H1 (cell line): ENCODE results near the gene OTUD3. TPM values are rescaled to one million over a fixed set of nuclear protein-coding genes. Genes with fewer than 3 reads are reported as not detected.
A peak's percentile ranks its signal among the peaks of the same experiment; 100 is the strongest.

Source experiments
- CTCF ChIA-PET: fragments of 300-600 bp; sonication (Branson Sonifier 250); formaldehyde crosslinking; loops from one replicate; lab custom pipeline; 2021; ENCODE audit not compliant: partially characterized antibody; lab: Charles Lee
- POLR2A ChIA-PET: fragments of 300-600 bp; sonication (Branson Sonifier 250); formaldehyde crosslinking; loops from one replicate; lab custom pipeline; 2021; ENCODE audit warnings: inconsistent platforms; ENCODE audit not compliant: partially characterized antibody; lab: Charles Lee
- DNase-seq, 2 experiments: peaks; one replicate each; pipeline versions ENCODE4 v3.0.0 to v3.0.0-alpha.2; 2010 to 2022; ENCODE audit warnings: low spot score in 2 of 2, low read depth in 1 of 2, mixed read lengths in 1 of 2
- FAIRE-seq: peaks from 2 replicates; lab custom pipeline; 2011; peaks lifted over from hg19 to GRCh38; lab: Jason Lieb, UNC
- H2AFZ ChIP-seq: 2 replicates; pipeline ENCODE4 v1.8.1; 2012; ENCODE audit warnings: low read length, inconsistent platforms
- H2AK5ac ChIP-seq: 2 replicates; pipeline ENCODE4 v1.6.1; 2013; ENCODE audit warnings: low read depth, low read length
- H2BK120ac ChIP-seq: replicated peaks from 2 replicates; pipeline ENCODE3; 2013; ENCODE audit warnings: low read depth, low read length, inconsistent platforms
- H2BK12ac ChIP-seq: 2 replicates; pipeline ENCODE4 v1.6.1; 2013; ENCODE audit warnings: low read depth, low read length
- H2BK15ac ChIP-seq: 2 replicates; pipeline ENCODE4 v1.6.1; 2013; ENCODE audit warnings: low read length
- H2BK20ac ChIP-seq: 2 replicates; pipeline ENCODE4 v1.6.1; 2013; ENCODE audit warnings: low read length
- H2BK5ac ChIP-seq: 2 replicates; pipeline ENCODE4 v1.6.1; 2013; ENCODE audit warnings: low read depth, low read length
- H3K14ac ChIP-seq: 2 replicates; pipeline ENCODE4 v1.6.1; 2013; ENCODE audit warnings: inconsistent platforms; ENCODE audit not compliant: insufficient read length
- H3K18ac ChIP-seq: 2 replicates; pipeline ENCODE4 v1.6.1; 2013; ENCODE audit warnings: low read length; ENCODE audit errors: extremely low read depth
- H3K23ac ChIP-seq: 2 replicates; pipeline ENCODE4 v1.6.1; 2013; ENCODE audit warnings: inconsistent platforms; ENCODE audit not compliant: insufficient read length
- H3K23me2 ChIP-seq: 2 replicates; pipeline ENCODE4 v1.6.1; 2013; ENCODE audit warnings: low read depth, low read length
- H3K27ac ChIP-seq: 2 replicates; pipeline ENCODE4 v1.6.1; 2011; ENCODE audit warnings: low read depth, low read length, inconsistent platforms
- H3K27me3 ChIP-seq, 4 experiments: replicated peaks in 1 of 4; 1 replicate in 1 of 4; 2 replicates in 3 of 4; pipeline versions ENCODE4 v1.6.1 to v1.8.1; 2011 to 2013; ENCODE audit warnings: low read length in 3 of 4, mild to moderate bottlenecking in 3 of 4, inconsistent platforms in 2 of 4, mixed read lengths in 2 of 4, moderate library complexity in 1 of 4; ENCODE audit not compliant: control insufficient read depth in 3 of 4, insufficient read depth in 3 of 4; ENCODE audit errors: extremely low read depth in 1 of 4
- H3K36me3 ChIP-seq, 4 experiments: 2 replicates each; pipeline versions ENCODE4 v1.6.1 to v1.8.1; 2011 to 2013; ENCODE audit warnings: mild to moderate bottlenecking in 4 of 4, low read length in 3 of 4, moderate library complexity in 2 of 4, control low read depth in 1 of 4, inconsistent platforms in 1 of 4; ENCODE audit not compliant: insufficient read depth in 4 of 4, control insufficient read depth in 2 of 4
- H3K4ac ChIP-seq: replicated peaks from 2 replicates; pipeline ENCODE3; 2013; ENCODE audit warnings: low read length, low read depth, mixed read lengths, inconsistent platforms; ENCODE audit not compliant: insufficient read length
- H3K4me1 ChIP-seq, 4 experiments: replicated peaks in 1 of 4; 1 replicate in 1 of 4; 2 replicates in 3 of 4; pipeline versions ENCODE4 v1.6.1 to v1.8.1; 2011 to 2013; ENCODE audit warnings: low read length in 3 of 4, inconsistent platforms in 2 of 4, mixed read lengths in 1 of 4; ENCODE audit not compliant: insufficient read depth in 4 of 4, control insufficient read depth in 3 of 4
- H3K4me2 ChIP-seq, 2 experiments: 2 replicates each; pipeline versions ENCODE4 v1.6.1 to v1.8.1; 2011 to 2013; ENCODE audit warnings: low read depth in 2 of 2, low read length in 2 of 2, control low read depth in 1 of 2, inconsistent platforms in 1 of 2, mild to moderate bottlenecking in 1 of 2; ENCODE audit not compliant: insufficient read depth in 1 of 2
- H3K4me3 ChIP-seq, 4 experiments: fragments of 200-600, 300-600 bp in 1 of 4; sonication (generic), shearing (Covaris generic), sonication (Bioruptor Twin) in 1 of 4; 2 replicates each; pipeline versions ENCODE4 v1.5.1 to v1.8.1; 2011 to 2016; ENCODE audit warnings: low read length in 4 of 4, low read depth in 3 of 4, control low read depth in 2 of 4, inconsistent platforms in 2 of 4, mild to moderate bottlenecking in 2 of 4, mixed read lengths in 1 of 4, moderate library complexity in 1 of 4; ENCODE audit not compliant: insufficient read depth in 2 of 4; ENCODE audit errors: extremely low read depth in 1 of 4
- H3K56ac ChIP-seq: replicated peaks from 2 replicates; pipeline ENCODE3; 2013; ENCODE audit warnings: low read depth, mild to moderate bottlenecking, mixed read lengths, low read length, inconsistent platforms; ENCODE audit not compliant: insufficient read length
- H3K79me1 ChIP-seq: 2 replicates; pipeline ENCODE4 v1.6.1; 2013; ENCODE audit warnings: low read depth, low read length, control low read depth
- H3K79me2 ChIP-seq, 2 experiments: 2 replicates each; pipeline versions ENCODE4 v1.6.1 to v1.8.1; 2012 to 2013; ENCODE audit warnings: low read length in 2 of 2, mild to moderate bottlenecking in 2 of 2, inconsistent platforms in 1 of 2; ENCODE audit not compliant: insufficient read depth in 2 of 2, control insufficient read depth in 1 of 2
- H3K9ac ChIP-seq, 4 experiments: replicated peaks in 1 of 4; 1 replicate in 1 of 4; 2 replicates in 3 of 4; pipeline versions ENCODE4 v1.6.1 to v1.8.1; 2011 to 2013; ENCODE audit warnings: low read depth in 3 of 4, low read length in 3 of 4, control low read depth in 2 of 4, mild to moderate bottlenecking in 2 of 4, moderate library complexity in 2 of 4, inconsistent platforms in 1 of 4; ENCODE audit errors: extremely low read depth in 1 of 4
- H3K9me3 ChIP-seq, 2 experiments: 2 replicates each; pipeline versions ENCODE4 v1.6.1 to v1.8.1; 2012 to 2013; ENCODE audit warnings: mild to moderate bottlenecking in 2 of 2, moderate library complexity in 2 of 2, control low read depth in 1 of 2, inconsistent platforms in 1 of 2, low read depth in 1 of 2, low read length in 1 of 2, mixed read lengths in 1 of 2; ENCODE audit not compliant: insufficient read depth in 2 of 2
- H4K20me1 ChIP-seq, 2 experiments: replicated peaks in 1 of 2; 2 replicates each; pipeline versions ENCODE3 to v1.8.1; 2011 to 2013; ENCODE audit warnings: inconsistent platforms in 2 of 2, low read length in 2 of 2, mild to moderate bottlenecking in 1 of 2; ENCODE audit not compliant: insufficient read depth in 2 of 2, control insufficient read depth in 1 of 2
- H4K5ac ChIP-seq: 2 replicates; pipeline ENCODE4 v1.6.1; 2013; ENCODE audit warnings: low read length, low read depth, mixed read lengths, inconsistent platforms; ENCODE audit not compliant: insufficient read length
- H4K8ac ChIP-seq: 2 replicates; pipeline ENCODE4 v1.8.0; 2013; ENCODE audit warnings: mild to moderate bottlenecking, moderate library complexity, low read length, inconsistent platforms; ENCODE audit not compliant: insufficient read depth; ENCODE audit errors: extremely low read depth
- H4K91ac ChIP-seq: replicated peaks from 2 replicates; pipeline ENCODE3; 2013; ENCODE audit warnings: low read length, mixed read lengths, inconsistent platforms; ENCODE audit not compliant: insufficient read length
- MAFK ChIP-seq: IDR thresholded peaks from 2 replicates; pipeline ENCODE4 v1.6.1; 2012; ENCODE audit warnings: low read depth, mild to moderate bottlenecking, improper control_type of control experiment, low read length
- WGBS, 2 experiments: shearing (Covaris generic) in 1 of 2; methylation state at CpG; one replicate each; pipeline versions ENCODE4 v1.1.6 to v1.1.7; 2013 to 2015; ENCODE audit warnings: low lambda C conversion rate in 2 of 2, mixed read lengths in 2 of 2, inconsistent platforms in 1 of 2, low coverage in 1 of 2, missing lambda C conversion rate in 1 of 2; ENCODE audit not compliant: insufficient replicate concordance in 2 of 2, insufficient coverage in 1 of 2, insufficient read length in 1 of 2; ENCODE audit errors: extremely low coverage in 1 of 2, missing lambda C conversion rate in 1 of 2; 5-methylcytosine and 5-hydroxymethylcytosine counted together
- polyA plus RNA-seq, 7 experiments: library from polyadenylated mRNA; depleted of rRNA in 3 of 7; stranded (reverse) in 5 of 7; unstranded in 2 of 7; fragments of >200 nt in 5 of 7; fragments of 200-250 nt in 2 of 7; gene quantifications; 1 replicate in 5 of 7; 2 replicates in 1 of 7; 4 replicates in 1 of 7; pipeline versions ENCODE4 v1.2.1 to v1.2.3, GENCODE V29; 2011 to 2013; ENCODE audit warnings: missing spikeins in 2 of 7, mixed read lengths in 2 of 7
- total RNA-seq: library from RNA; stranded (reverse); fragmentation: NEBNext Ultra II Directional; extraction: Animal tissue kit (Norgen Biotek cat#: 25700); gene quantifications from 2 replicates; pipeline ENCODE4 v1.2.1, GENCODE V29; 2021

OTUD3 gene
- total and polyA plus RNA-seq, 2 of the 8 experiments (the other 6 are each of a cell fraction or from before 2014, with no cell fraction given): 6.3 to 11.9 TPM

- CTCF ChIA-PET: interaction anchor here (0.6 to 0.7 kb wide), 2 partner anchors 10 to 63 kb away, joined by 3 to 4 read pairs; no protein-coding TSS in a partner anchor
- Histone ChIP-seq H3K9me3 (no peaks in the 10 kb centered on the region), H4K91ac (no peak overlapping the region), H2BK20ac (no peak overlapping the region), H3K4me3 (no peak overlapping the region), H3K14ac (no peak overlapping the region), H3K36me3 (no peaks in the 10 kb centered on the region), H2BK12ac (no peak overlapping the region), H3K27me3 (peaks cover 0 to 2% (median 0%) of the 10 kb centered on the region in 4 experiments; a peak in 1 of 7 replicates), H2BK15ac (no peak overlapping the region), H3K23me2 (no peaks in the 10 kb centered on the region), H3K79me2 (no peaks in the 10 kb centered on the region), H2BK120ac (no peak overlapping the region), H2BK5ac (no peak overlapping the region), H2AK5ac (no peak overlapping the region), H3K18ac (no peak overlapping the region), H3K79me1 (no peaks in the 10 kb centered on the region), H3K23ac (no peak overlapping the region), H3K4ac (no peak overlapping the region), H3K9ac (no peak overlapping the region), H3K4me1 (no peaks in the 10 kb centered on the region; a peak in 1 of 7 replicates), H4K8ac (0 out of 2 replicates have a peak overlapping the region, but pooled peaks have one; percentile 15), H3K4me2 (no peak overlapping the region), H2AFZ (peak overlapping the region; percentile 83), H4K5ac (no peak overlapping the region), H3K56ac (no peak overlapping the region), H3K27ac (no peak overlapping the region), H4K20me1 (no peaks in the 10 kb centered on the region)
- POLR2A ChIA-PET: interaction anchor here (1.0 kb wide), 1 partner anchor 809 kb away, joined by 3 read pairs; no protein-coding TSS in a partner anchor
- DNase-seq (no peak), FAIRE-seq (no peak)
- 80% methylated on average over 11 of the region's 11 CpGs; no CpG with 5 or more reads in 1 of the 2 experiments for WGBS, 2 experiments
- TF ChIP-seq MAFK: peak; percentile 86
These were observed 37.3 kb upstream of the OTUD3 start for GRCh38 chr1:19844731-19845495.
